ENCODE results near the gene PNMA6A. TPM values are rescaled to one million over a fixed set of nuclear protein-coding genes. Genes with fewer than 3 reads are reported as not detected.
A peak's percentile ranks its signal among the peaks of the same experiment; 100 is the strongest.

The PNMA6A gene
- total and polyA plus RNA-seq, 9 of the 15 experiments (the other 6 are each of a cell fraction or from before 2014, with no cell fraction given), result 0.10 to 6.9 (median 1.3) TPM

GRCh38 chrX:153055871-153056749 lies 16.1 kb upstream of the PNMA6A start, which contains the start of gene PNMA3:
PNMA3 (plus strand) TSS chrX:153056470; CDS start chrX:153057056, 586 bp downstream.
- H3K4me3 ChIP-seq, result no peak within 1 kb of the TSS
- no TSS peak for BruUV-seq (replicated peaks)
- H3K36me3 ChIP-seq (ENCODE audit: control insufficient read depth, insufficient read depth, low read length), result no peaks in the 10 kb centered on the region
- no peak within 1 kb of the TSS for H3K9ac ChIP-seq (ENCODE audit: insufficient read depth in 1 of 2, low read depth in 2 of 2, low read length in 2 of 2)
- H2AFZ ChIP-seq (ENCODE audit: low read depth, low read length), result no peak within 1 kb of the TSS
- H3K9me3 ChIP-seq (replicated peaks; ENCODE audit: control insufficient read depth, insufficient read depth, low read depth, low read length), result no peaks in the 10 kb centered on the region
- no peaks in the 10 kb centered on the region for H3K79me2 ChIP-seq (ENCODE audit: control insufficient read depth, insufficient read depth, low read length)
- ChIA-PET CTCF (ENCODE audit: low intra/inter-chr PET ratio) (no interaction called here), POLR2A (no interaction called here)
- H3K4me1 ChIP-seq (replicated peaks in 1 of 2; ENCODE audit: control insufficient read depth in 2 of 2, insufficient read depth in 2 of 2, low read length in 2 of 2), result peaks cover under 1 to 13% of the 10 kb centered on the region in 2 experiments; a peak in 3 of 5 replicates
- intact Hi-C loops (cut with micrococcal nuclease), result no loop called here
- DNase-seq (ENCODE audit: extremely low read depth in 1 of 4, low spot score in 3 of 4) (peak in 3 of 4 experiments; percentile 15 to 36 (median 31)), ATAC-seq (peak; percentile 64), FAIRE-seq (no peak)
- H3K9me1 ChIP-seq (ENCODE audit: control insufficient read depth, insufficient read depth, low read length), result no peaks in the 10 kb centered on the region
- in situ Hi-C loops (cut with MboI), result no loop called here
- no peaks in the 10 kb centered on the region for H4K20me1 ChIP-seq (replicated peaks; ENCODE audit: control insufficient read depth, insufficient read depth, low read length)
- 59% methylated on average over 13 of the region's 80 CpGs for WGBS (ENCODE audit: insufficient coverage, low coverage, missing lambda C conversion rate)
- no peak within 1 kb of the TSS for H3K27ac ChIP-seq (ENCODE audit: extremely low read depth, low read depth, low read length)
- no peak within 1 kb of the TSS for H3K4me2 ChIP-seq (ENCODE audit: insufficient read depth, low read length)
- H3K27me3 ChIP-seq (ENCODE audit: control insufficient read depth in 2 of 2, insufficient read depth in 2 of 2, low read length in 2 of 2), result no peaks in the 10 kb centered on the region
- TF ChIP-seq ARID3A (IDR thresholded peaks at IDR 0.05; ENCODE audit: borderline replicate concordance, low read depth, low read length) (no peak), ZNF146 (CRISPR knock-in tag; IDR thresholded peaks at IDR 0.05; ENCODE audit: unreplicated experiment) (no peak), SMARCB1 (IDR thresholded peaks at IDR 0.05; ENCODE audit: insufficient read length, low read depth) (no peak), DDX20 (tag; IDR thresholded peaks at IDR 0.05; ENCODE audit: low read depth) (no peak), ZNF239 (CRISPR knock-in tag; IDR thresholded peaks at IDR 0.05) (no peak), DIDO1 (tag; IDR thresholded peaks at IDR 0.05; ENCODE audit: low read depth) (no peak), HNRNPH1 (optimal IDR thresholded peaks at IDR 0.05; ENCODE audit: low read depth, low read length) (no peak), MCM3 (IDR thresholded peaks at IDR 0.05) (no peak), RUNX1 (IDR thresholded peaks at IDR 0.05; ENCODE audit: low read depth) (no peak), DACH1 (IDR thresholded peaks at IDR 0.05; ENCODE audit: partially characterized antibody) (no peak), ZBTB33 (CRISPR knock-in tag; IDR thresholded peaks at IDR 0.05) (0 out of 2 replicates have a peak, but pooled peaks have one; percentile 11), CBX3 (IDR thresholded peaks at IDR 0.05; ENCODE audit: borderline replicate concordance in 1 of 2, low read length in 2 of 2) (no peak), SMARCA4 (IDR thresholded peaks at IDR 0.05) (no peak), CEBPZ (IDR thresholded peaks at IDR 0.05; ENCODE audit: borderline replicate concordance, low read depth, low read length) (no peak), HDAC1 (IDR thresholded peaks at IDR 0.05) (no peak), ZNF696 (CRISPR knock-in tag; conservative IDR thresholded peaks at IDR 0.05) (no peak)
